ENCODE data around the gene NCAM2. TPM values are rescaled to one million over a fixed set of nuclear protein-coding genes. Genes with fewer than 3 reads are reported as not detected.

Gene NCAM2
- total and polyA plus RNA-seq, 2 experiments from 2014 or later: 0.36 to 0.83 TPM

GRCh38 chr21:21051109-21052055 lies 53.2 kb downstream of the NCAM2 start:
- H3K9me2 ChIP-seq (ENCODE audit: insufficient read depth): no peaks in the 10 kb centered on the region
- H3K27me3 ChIP-seq (ENCODE audit: insufficient read depth): no peaks in the 10 kb centered on the region
- Mint-ChIP-seq H3K4me3 (no peak overlapping the region), H3K27ac (no peak overlapping the region), H3K4me1 (peaks cover 33% of the 10 kb centered on the region), H3K36me3 (ENCODE audit: low read depth) (no peaks in the 10 kb centered on the region), H3K27me3 (ENCODE audit: insufficient read depth, low read depth, poor library complexity) (no peaks in the 10 kb centered on the region), H3K9me3 (no peaks in the 10 kb centered on the region)
- no peaks in the 10 kb centered on the region for H3F3A ChIP-seq (replicated peaks; ENCODE audit: low read depth)
- H2AFZ ChIP-seq: no peak overlapping the region
- no peak for ATAC-seq
- H3K4me1 ChIP-seq (ENCODE audit: insufficient read depth): peaks cover 26% of the 10 kb centered on the region
- DNase-seq (ENCODE audit: low spot score): no peak
- TF ChIP-seq ETS1 (IDR thresholded peaks at IDR 0.05): no peak
- no peak for TF ChIP-seq ZNF462 (CRISPR knock-in tag; IDR thresholded peaks at IDR 0.05)
- TF ChIP-seq ZNF331 (CRISPR knock-in tag; IDR thresholded peaks at IDR 0.05; ENCODE audit: low read depth): no peak
- TF ChIP-seq ZNF114 (CRISPR knock-in tag; IDR thresholded peaks at IDR 0.05): no peak
- no peak for TF ChIP-seq CTCF (conservative IDR thresholded peaks at IDR 0.05; ENCODE audit: low read depth in 2 of 2)
- no peak for TF ChIP-seq REST (IDR thresholded peaks at IDR 0.05; ENCODE audit: unreplicated experiment)
- no peak for TF ChIP-seq STAT1 (IDR thresholded peaks at IDR 0.05; ENCODE audit: unreplicated experiment)
- no peak for TF ChIP-seq POLR2AphosphoS5 (IDR thresholded peaks at IDR 0.05; ENCODE audit: low read depth)
- TF ChIP-seq EZH2 (IDR thresholded peaks at IDR 0.05; ENCODE audit: low read depth, unreplicated experiment): no peak
- H3K4me2 ChIP-seq: no peak overlapping the region
- H3K36me3 ChIP-seq (ENCODE audit: insufficient read depth): no peaks in the 10 kb centered on the region
- no peak overlapping the region for H3K4me3 ChIP-seq
- H3K27ac ChIP-seq (ENCODE audit: low read depth): no peak overlapping the region
- H3K79me2 ChIP-seq (replicated peaks; ENCODE audit: insufficient read depth): no peaks in the 10 kb centered on the region
- no peaks in the 10 kb centered on the region for H4K20me1 ChIP-seq (replicated peaks; ENCODE audit: insufficient read depth)

Data from GM23338 (cell line).